Stimulated activated naive CD8-positive, alpha-beta T cell treated with anti-CD3 and anti-CD28 coated beads, Interleukin-15, amount 100 ng/mL, for 72 hours (primary cell): Measurements from ENCODE around the gene TNNI2.

Experiments used
- ATAC-seq: fragments of 150-1000 bp; cut with Tn5 transposase; 2 replicates; pipeline ENCODE4 v1.10.0; 2021; ENCODE audit warnings: mild to moderate bottlenecking, moderate library complexity
- DNase-seq, 2 donors: peaks; one replicate each; pipeline ENCODE4 v3.0.0; 2021 to 2022
- H3K27ac Mint-ChIP-seq, 2 donors: one replicate each; pipeline ENCODE4 v1.8.0; 2022; ENCODE audit warnings: mild to moderate bottlenecking in 2 of 2, mixed read lengths in 2 of 2, moderate library complexity in 2 of 2
- H3K27me3 Mint-ChIP-seq: one replicate; pipeline ENCODE4 v1.8.0; 2022; ENCODE audit warnings: mixed read lengths
- H3K4me1 Mint-ChIP-seq: one replicate; pipeline ENCODE4 v1.8.0; 2022; ENCODE audit warnings: mild to moderate bottlenecking, mixed read lengths
- H3K4me3 Mint-ChIP-seq, 2 donors: one replicate each; pipeline ENCODE4 v1.8.0; 2022; ENCODE audit warnings: mild to moderate bottlenecking in 2 of 2, mixed read lengths in 2 of 2, moderate library complexity in 1 of 2
- H3K9me3 Mint-ChIP-seq, 2 donors: one replicate each; pipeline ENCODE4 v1.8.0; 2022; ENCODE audit warnings: mixed read lengths in 2 of 2

The TNNI2 gene

DNA sequence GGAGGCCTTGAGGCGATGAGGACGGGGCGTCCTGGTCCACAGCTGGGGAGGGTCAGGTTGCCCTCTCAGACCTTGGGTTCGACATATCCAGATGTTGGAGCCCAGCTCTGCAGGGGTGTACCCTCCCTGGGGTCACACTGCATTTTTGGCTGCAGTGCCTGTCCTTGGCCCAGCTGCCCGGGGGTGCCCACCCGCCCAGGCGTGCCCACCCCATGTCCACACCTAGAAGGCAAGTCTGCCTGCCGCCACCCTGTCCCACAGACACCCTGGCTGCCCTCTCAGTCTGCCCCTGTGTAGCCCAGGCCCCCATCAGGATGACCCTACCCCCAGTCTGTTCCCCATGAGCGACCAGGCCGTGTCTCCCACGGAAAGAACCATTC, 17.1 kb downstream of the TNNI2 start:
- ATAC-seq = no peak
- Mint-ChIP-seq H3K27me3 (no peaks in the 10 kb centered on the region), H3K9me3 (no peaks in the 10 kb centered on the region), H3K4me3 (peak overlapping the region; percentile 91 to 98), H3K27ac (peak overlapping the region; percentile 12 to 81), H3K4me1 (peaks cover 67% of the 10 kb centered on the region)
- no peak for DNase-seq

DNA sequence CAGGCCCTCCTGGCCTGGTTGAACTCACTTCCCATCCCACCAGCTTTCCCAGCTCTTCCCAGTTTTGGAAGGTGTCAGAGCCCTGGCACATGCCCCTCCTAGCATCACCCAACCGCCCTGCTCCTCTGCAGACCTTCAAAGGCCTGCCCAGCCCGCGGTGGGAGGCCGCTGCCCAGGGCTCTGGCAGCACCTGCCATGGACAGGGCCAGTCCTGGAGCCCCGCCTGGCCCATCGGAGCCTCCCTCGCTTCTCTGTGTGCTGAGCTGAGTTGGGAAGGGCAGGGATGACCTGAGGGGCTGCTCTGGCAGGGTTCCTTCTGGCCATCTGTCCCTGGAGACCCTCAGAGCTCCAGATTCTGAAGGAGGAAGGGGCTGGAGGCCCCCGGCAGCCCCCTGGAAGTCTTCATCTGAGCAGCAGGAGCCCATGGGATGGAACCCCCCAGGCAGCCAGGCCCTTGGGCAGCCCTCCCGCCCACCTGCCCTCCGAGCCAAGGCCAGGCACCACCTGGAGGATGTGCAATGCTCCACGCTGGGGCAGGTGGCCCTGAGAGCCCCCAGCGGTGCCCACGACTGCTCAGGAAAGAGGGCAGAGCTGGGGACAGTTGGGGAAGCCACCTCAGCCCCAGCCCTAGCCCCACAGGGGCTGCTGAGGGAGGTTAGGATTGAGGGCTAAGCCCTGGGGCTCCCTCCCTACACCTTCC, 17.7 kb downstream of the TNNI2 start:
- no peak for DNase-seq
- no peak for ATAC-seq
- peak overlapping the region; percentile 4 to 98 for H3K4me3 Mint-ChIP-seq
- H3K4me1 Mint-ChIP-seq = peaks cover 61% of the 10 kb centered on the region
- H3K27me3 Mint-ChIP-seq = no peaks in the 10 kb centered on the region
- H3K9me3 Mint-ChIP-seq = no peaks in the 10 kb centered on the region
- H3K27ac Mint-ChIP-seq = peak overlapping the region; percentile 12 to 74

- DNase-seq = no peak
- ATAC-seq = no peak
- no peak overlapping the region for H3K4me3 Mint-ChIP-seq
- H3K27ac Mint-ChIP-seq = no peak overlapping the region
- no peaks in the 10 kb centered on the region for H3K27me3 Mint-ChIP-seq
- no peaks in the 10 kb centered on the region for H3K9me3 Mint-ChIP-seq
- peaks cover 55% of the 10 kb centered on the region for H3K4me1 Mint-ChIP-seq
Measured at GRCh38 chr11:1857064-1857463, 18.3 kb downstream of the TNNI2 start.

GRCh38 chr11:1858154-1858553, 19.4 kb downstream of the TNNI2 start:
- no peak for ATAC-seq
- H3K9me3 Mint-ChIP-seq = no peaks in the 10 kb centered on the region
- H3K4me1 Mint-ChIP-seq = peaks cover 44% of the 10 kb centered on the region
- H3K4me3 Mint-ChIP-seq = no peak overlapping the region
- no peak for DNase-seq
- no peaks in the 10 kb centered on the region for H3K27me3 Mint-ChIP-seq
- no peak overlapping the region for H3K27ac Mint-ChIP-seq

GRCh38 chr11:1858576-1858975, 19.8 kb downstream of the TNNI2 start:
- DNase-seq (no peak), ATAC-seq (no peak)
- H3K27me3 Mint-ChIP-seq = no peaks in the 10 kb centered on the region
- peak overlapping the region in 1 of 2 donors; percentile 15 for H3K27ac Mint-ChIP-seq
- H3K9me3 Mint-ChIP-seq = no peaks in the 10 kb centered on the region
- peaks cover 43% of the 10 kb centered on the region for H3K4me1 Mint-ChIP-seq
- H3K4me3 Mint-ChIP-seq = no peak overlapping the region

- peak overlapping the region in 1 of 2 donors; percentile 15 for H3K27ac Mint-ChIP-seq
Measured at GRCh38 chr11:1859004-1859403, 20.2 kb downstream of the TNNI2 start.

DNA sequence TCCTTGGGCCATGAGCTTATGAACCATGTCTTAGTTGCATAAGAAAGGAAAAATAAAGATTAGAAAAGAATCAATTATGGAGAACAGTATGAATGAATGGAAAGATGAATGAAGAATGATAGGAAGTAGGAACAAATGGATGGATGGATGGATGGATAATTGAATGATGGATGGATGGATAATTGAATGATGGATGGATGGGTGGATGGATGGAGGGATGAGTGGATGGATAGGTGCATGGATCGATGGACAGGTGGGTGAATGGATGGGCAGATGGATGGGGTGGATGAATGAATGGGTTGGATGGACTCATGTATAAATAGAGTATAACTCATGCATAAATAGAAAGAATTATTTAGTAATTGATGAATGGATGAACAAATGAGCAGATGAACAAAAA, 21.3 kb downstream of the TNNI2 start:
- Mint-ChIP-seq H3K9me3 (no peaks in the 10 kb centered on the region), H3K27ac (no peak overlapping the region), H3K4me1 (peaks cover 53% of the 10 kb centered on the region), H3K27me3 (no peaks in the 10 kb centered on the region), H3K4me3 (no peak overlapping the region)
- ATAC-seq (no peak), DNase-seq (no peak)

More at GRCh38 chr11:1859004-1859403, 20.2 kb downstream of the TNNI2 start:
- DNase-seq = no peak
- no peak overlapping the region for H3K4me3 Mint-ChIP-seq
- ATAC-seq = no peak
- H3K27me3 Mint-ChIP-seq = no peaks in the 10 kb centered on the region
- peaks cover 47% of the 10 kb centered on the region for H3K4me1 Mint-ChIP-seq
- no peaks in the 10 kb centered on the region for H3K9me3 Mint-ChIP-seq

GRCh38 chr11:1861435-1862411, 22.9 kb downstream of the TNNI2 start:
- no peaks in the 10 kb centered on the region for H3K27me3 Mint-ChIP-seq
- peaks cover 55% of the 10 kb centered on the region for H3K4me1 Mint-ChIP-seq
- no peaks in the 10 kb centered on the region for H3K9me3 Mint-ChIP-seq
- no peak overlapping the region for H3K4me3 Mint-ChIP-seq
- DNase-seq (no peak), ATAC-seq (no peak)
- no peak overlapping the region for H3K27ac Mint-ChIP-seq

- peaks cover 56% of the 10 kb centered on the region for H3K4me1 Mint-ChIP-seq
- no peaks in the 10 kb centered on the region for H3K27me3 Mint-ChIP-seq
- H3K9me3 Mint-ChIP-seq = no peaks in the 10 kb centered on the region
- no peak overlapping the region for H3K4me3 Mint-ChIP-seq
- DNase-seq (no peak), ATAC-seq (no peak)
- H3K27ac Mint-ChIP-seq = no peak overlapping the region
Measured at GRCh38 chr11:1862588-1863351, 24.0 kb downstream of the TNNI2 start.

- ATAC-seq = no peak
Measured at GRCh38 chr11:1863352-1864216, 24.8 kb downstream of the TNNI2 start.

DNA sequence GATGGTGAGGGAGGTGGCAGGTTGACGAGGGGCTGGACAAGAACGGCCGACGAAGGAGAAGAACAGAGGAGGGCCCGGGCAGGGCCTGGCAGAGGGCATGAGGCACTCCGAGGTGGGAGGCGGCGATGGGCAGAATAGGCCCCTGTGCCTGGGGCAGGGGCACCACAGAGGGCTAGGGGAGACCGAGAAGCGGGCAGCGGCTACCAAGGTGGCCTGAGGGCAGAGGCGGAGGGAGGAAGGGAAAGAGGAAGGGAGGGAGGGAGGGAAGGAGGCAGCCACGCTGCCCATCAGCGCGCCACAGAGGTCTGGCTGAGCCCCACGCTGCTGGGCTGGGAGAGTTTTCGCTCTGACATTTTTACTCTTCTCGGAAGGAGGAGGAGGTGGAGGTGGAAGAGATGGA, 25.4 kb downstream of the TNNI2 start:
- Mint-ChIP-seq H3K27me3 (no peaks in the 10 kb centered on the region), H3K27ac (peak overlapping the region in 1 of 2 donors; percentile 4), H3K4me3 (no peak overlapping the region)

More at GRCh38 chr11:1863352-1864216, 24.8 kb downstream of the TNNI2 start:
- no peak for DNase-seq
- H3K4me3 Mint-ChIP-seq = no peak overlapping the region
- peaks cover 56% of the 10 kb centered on the region for H3K4me1 Mint-ChIP-seq
- no peaks in the 10 kb centered on the region for H3K27me3 Mint-ChIP-seq
- H3K27ac Mint-ChIP-seq = peak overlapping the region in 1 of 2 donors; percentile 4
- H3K9me3 Mint-ChIP-seq = no peaks in the 10 kb centered on the region

GRCh38 chr11:1864831-1865665, 26.3 kb downstream of the TNNI2 start:
- Mint-ChIP-seq H3K27me3 (no peaks in the 10 kb centered on the region), H3K4me3 (no peak overlapping the region), H3K9me3 (no peaks in the 10 kb centered on the region), H3K4me1 (peaks cover 61% of the 10 kb centered on the region), H3K27ac (peak overlapping the region in 1 of 2 donors; percentile 17)
- DNase-seq (no peak), ATAC-seq (peak; percentile 21)

More for the DNA sequence above, 25.4 kb downstream of the TNNI2 start:
- Mint-ChIP-seq H3K9me3 (no peaks in the 10 kb centered on the region), H3K4me1 (peaks cover 56% of the 10 kb centered on the region)
- ATAC-seq (no peak), DNase-seq (no peak)

- Mint-ChIP-seq H3K4me3 (no peak overlapping the region), H3K4me1 (peaks cover 73% of the 10 kb centered on the region), H3K9me3 (no peaks in the 10 kb centered on the region), H3K27ac (no peak overlapping the region), H3K27me3 (no peaks in the 10 kb centered on the region)
- DNase-seq (no peak), ATAC-seq (no peak)
Measured at GRCh38 chr11:1866226-1866625, 27.4 kb downstream of the TNNI2 start.

GRCh38 chr11:1866776-1867175, 28.0 kb downstream of the TNNI2 start:
- Mint-ChIP-seq H3K9me3 (no peaks in the 10 kb centered on the region), H3K4me3 (no peak overlapping the region), H3K27ac (no peak overlapping the region), H3K4me1 (peaks cover 78% of the 10 kb centered on the region), H3K27me3 (no peaks in the 10 kb centered on the region)
- ATAC-seq = no peak
- no peak for DNase-seq
